MV-4-11 (cell line): ENCODE results near the gene ATXN1.

Experiments
- DNase-seq: peaks from one replicate; lab custom pipeline; 2025; lab: John Stamatoyannopoulos, UW

The ATXN1 gene

DNA sequence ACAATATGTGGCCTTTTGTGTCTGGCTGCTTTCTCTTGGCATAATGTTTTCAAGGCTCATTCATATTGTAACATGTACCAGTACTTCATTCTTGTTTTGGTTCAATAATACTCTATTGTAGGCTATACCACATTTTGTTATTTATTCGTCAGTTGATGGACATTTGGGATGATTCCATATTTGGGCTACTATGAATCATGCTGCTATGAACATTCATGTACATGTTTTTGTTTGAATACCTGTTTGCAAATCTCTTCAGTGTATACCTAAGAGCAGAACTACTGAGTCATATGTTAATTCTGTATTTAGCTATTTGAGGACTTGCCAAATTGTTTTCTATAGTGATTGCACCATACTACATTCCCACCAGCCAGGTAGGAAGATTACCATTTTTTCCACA is 263.0 kb downstream of the ATXN1 start:
- DNase-seq = no peak

GRCh38 chr6:16496991-16497801 is 264.1 kb downstream of the ATXN1 start:
- no peak for DNase-seq

DNA sequence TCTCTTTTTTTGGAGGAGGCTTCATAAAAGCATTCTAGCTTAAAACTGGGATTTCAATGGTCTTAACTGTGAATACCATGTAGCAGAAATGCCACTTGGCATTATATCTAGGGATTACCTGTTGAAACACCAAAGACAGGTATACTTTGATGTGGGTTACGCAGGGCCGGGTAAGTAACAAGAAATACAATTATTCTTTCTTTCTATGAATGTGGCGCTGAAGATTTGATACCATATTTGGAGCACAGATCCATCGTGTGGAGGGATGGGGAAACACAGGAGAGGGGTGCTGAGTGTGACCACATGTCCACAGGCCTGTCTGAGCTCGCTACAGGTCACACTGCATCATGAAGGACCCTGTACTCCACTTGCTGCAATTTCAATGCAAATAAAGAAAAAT is 265.1 kb downstream of the ATXN1 start:
- no peak for DNase-seq

DNA sequence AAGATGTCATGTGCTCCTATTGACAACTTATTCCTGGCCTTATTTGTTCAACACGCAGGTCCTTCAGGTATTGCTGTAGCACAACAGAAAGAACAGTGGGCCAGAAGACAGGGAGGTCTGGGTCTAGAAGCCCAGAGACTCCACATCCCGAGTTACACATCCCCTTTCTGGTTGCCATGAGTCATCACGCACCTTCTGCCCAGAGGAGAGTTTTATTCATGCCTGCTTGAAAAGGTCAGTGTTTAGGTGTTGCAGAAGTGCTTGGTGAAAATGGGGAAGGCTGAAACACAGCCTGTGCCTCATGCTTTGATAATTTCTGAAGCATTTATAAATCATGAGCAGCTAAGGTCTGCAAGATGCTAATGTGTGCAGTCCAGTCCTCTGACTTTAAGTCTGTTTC is 266.5 kb downstream of the ATXN1 start:
- DNase-seq = peak; percentile 50

DNA sequence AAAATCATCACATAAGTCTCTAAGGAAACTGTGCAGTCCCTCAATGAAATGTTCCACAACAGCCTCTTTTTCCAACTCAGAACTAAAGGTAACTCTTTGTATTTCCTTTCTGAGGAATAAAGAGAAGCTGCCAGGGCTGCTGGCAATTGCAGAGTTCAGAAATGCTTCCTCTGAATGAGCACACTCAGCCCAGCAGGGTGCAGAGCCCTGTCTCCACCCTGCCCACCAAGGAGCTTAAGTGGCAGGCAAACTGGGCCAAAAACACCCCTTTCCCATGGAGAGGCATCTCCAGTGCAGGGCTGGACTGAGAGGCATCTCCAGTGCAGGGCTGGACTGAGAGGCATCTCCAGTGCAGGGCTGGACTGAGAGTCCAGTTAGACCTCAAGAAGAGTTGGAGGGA is 267.5 kb downstream of the ATXN1 start:
- DNase-seq = no peak

DNA sequence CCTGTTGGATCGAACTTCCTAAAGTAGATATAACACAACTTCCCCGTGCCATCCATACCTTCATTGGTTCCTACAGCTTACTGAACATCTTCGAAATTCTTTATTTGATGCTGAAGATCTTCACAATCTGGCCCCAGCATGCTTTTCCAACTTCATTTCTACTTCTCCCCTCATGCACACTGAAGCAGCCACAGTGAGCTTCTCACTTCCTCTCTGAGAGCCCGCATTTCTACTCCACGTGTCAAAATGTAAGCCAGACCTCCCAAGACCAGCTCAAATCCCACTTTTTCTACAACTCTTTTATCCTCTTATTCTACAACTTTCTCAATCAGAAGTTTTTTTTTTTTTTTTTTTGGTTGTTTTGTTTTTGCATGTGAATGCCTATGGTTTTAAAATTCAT is 268.1 kb downstream of the ATXN1 start:
- peak; percentile 70 for DNase-seq

DNA sequence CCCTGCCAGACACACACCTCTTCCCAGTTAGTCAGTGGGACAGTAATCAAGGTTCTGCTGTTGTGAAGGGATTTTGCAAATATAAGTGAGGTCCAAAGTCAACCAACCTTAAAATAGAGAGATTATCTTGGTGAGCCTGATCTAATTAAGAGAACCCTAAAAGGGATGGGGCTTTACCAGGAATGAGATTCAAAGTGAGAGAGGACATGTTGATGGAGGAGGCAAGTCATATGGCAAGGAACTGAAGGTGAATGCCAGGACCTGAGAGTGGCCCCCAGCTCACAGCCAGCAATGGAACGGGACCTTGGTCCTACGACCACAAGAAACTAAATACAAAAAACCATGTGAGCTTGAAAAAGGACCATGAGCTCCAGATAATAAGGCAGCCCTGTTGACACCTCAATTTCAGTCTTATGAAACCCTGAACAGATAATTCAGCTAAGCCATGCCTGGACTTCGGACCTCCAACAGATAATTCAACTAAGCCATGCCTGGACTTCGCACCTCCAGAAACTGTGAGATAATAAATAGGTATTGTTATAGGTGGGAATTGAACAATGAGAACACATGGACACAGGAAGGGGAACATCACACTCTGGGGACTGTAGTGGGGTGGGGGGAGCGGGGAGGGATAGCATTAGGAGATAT is 269.5 kb downstream of the ATXN1 start:
- DNase-seq = no peak

DNA sequence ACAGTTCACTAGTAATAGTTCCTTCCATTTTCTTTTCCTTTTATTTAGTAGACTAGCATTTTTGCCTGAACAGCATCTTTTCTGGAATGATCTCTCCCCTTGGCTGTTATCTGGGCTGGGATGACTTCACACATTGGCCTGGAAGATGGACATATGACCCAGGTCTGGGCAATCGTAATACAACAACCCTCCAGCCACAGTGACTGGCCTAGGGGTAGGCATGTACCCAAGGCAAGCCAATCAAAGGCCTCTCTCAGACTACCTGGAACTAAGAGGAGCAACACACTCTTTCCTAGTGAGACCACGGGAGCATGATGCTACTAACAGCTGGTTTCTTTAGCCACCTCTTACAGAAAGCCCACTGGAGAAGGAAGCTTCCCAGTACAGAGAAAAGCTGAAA is 270.6 kb downstream of the ATXN1 start:
- no peak for DNase-seq

GRCh38 chr6:16488813-16489212 is 272.4 kb downstream of the ATXN1 start:
- DNase-seq = no peak

DNA sequence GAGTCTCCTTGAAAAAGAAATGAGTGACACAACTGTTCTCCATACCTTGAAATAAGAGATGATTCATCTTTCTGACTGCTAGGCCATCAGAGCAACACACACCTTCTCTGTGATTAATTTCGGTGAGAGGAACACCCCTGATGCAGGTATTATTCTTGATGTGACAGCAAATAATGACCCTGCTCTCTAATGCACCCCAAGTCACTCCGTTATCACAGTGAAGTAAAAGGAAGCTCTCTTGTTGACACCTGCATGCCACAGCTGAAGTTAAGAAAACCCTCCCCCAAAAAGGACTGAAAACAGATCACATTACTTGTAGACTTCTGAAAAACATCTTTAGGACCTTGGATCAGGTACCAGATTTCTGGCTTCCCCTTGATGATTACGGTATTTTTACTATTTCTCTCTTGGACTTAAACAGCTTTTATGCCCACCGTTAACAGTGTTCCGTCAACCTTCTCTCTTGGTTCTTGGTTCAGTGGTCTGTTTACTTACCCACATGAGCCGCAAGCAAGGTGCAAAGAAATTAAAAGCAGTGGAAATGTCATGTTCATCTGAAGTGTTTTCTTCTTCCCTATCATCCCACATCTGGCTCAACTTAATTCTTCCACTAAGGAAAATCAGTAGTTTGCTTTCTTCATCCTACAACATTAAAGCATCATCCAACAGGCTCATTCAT is 273.1 kb downstream of the ATXN1 start:
- DNase-seq = no peak

DNA sequence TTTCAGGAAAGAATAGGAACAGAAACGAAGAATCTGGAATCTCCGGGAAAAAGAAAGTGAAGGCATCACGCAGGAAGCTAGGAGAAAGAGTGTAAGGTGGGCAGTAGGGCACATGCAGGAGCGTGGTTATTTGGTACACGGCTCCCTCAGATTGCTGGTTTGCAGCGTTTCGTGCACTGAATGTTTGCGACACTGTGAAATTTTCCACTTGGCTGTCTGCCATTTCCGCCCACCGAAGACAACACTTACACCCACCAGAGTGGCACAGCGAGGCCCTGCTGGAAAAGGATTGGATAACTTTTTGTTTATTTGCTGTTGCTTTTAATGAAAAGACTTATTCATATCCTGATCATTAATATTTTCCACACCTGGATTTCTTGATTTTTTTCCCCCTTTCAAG is 274.6 kb downstream of the ATXN1 start:
- no peak for DNase-seq

GRCh38 chr6:16483315-16483875 is 277.9 kb downstream of the ATXN1 start:
- no peak for DNase-seq

DNA sequence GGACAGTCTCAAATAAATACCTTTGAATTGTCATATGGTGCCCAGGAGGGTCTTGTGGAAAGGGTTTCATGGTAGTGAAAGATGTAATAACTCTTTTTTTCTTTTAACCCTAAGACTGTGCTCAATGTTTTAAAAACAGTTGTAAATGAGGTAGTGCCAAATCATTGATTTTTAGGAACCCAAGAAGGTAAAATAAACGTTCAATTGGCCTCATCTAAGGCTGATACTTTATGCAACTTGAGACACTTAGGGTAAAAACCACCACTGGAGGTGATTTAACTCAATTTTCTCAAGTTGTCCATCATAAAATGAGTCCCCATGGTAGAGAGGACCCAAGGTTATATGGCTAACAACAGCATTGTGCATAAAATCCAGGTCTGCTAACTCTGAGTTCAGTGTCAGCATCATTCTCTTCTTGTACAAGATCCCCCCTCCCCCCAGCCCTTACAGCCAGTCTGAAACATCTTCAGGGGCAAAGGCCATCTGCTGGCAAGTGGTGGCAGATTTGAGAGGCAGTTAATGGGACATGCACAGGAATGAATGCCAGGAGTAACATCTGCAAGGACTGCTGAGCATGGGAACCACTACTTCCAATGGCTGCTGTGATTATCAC is 278.5 kb downstream of the ATXN1 start:
- no peak for DNase-seq

DNA sequence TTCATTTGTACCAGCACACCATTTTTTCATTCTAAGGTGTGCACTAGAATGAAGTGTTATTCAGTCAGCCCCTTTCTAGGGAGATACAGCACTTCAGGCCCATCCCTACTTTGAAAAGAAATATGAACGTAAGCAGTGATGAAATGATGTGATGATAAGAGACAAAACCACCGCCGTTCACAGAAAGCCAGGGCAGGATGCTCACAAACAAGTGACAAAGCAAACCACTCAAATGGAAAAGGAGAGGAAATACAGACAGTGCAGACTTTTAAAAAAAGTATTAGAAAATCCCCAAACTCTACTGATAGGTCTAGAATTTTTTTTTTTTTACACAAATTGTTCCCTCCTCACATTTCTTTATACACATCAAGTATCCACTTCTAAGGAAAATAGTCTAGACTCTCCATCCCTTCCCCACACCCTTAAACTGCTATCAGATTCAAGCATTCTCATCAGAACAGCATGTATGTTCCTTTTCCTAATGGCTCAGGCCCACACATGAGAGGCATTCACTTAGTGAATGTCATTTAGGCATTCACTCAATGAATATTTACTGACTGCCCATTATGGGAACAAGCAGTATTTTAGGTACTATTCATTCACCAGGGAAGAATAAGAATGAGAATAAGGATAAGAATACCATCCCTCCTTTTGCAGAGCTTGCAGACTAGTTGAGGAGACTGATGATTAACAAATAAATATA is 279.4 kb downstream of the ATXN1 start:
- no peak for DNase-seq

DNA sequence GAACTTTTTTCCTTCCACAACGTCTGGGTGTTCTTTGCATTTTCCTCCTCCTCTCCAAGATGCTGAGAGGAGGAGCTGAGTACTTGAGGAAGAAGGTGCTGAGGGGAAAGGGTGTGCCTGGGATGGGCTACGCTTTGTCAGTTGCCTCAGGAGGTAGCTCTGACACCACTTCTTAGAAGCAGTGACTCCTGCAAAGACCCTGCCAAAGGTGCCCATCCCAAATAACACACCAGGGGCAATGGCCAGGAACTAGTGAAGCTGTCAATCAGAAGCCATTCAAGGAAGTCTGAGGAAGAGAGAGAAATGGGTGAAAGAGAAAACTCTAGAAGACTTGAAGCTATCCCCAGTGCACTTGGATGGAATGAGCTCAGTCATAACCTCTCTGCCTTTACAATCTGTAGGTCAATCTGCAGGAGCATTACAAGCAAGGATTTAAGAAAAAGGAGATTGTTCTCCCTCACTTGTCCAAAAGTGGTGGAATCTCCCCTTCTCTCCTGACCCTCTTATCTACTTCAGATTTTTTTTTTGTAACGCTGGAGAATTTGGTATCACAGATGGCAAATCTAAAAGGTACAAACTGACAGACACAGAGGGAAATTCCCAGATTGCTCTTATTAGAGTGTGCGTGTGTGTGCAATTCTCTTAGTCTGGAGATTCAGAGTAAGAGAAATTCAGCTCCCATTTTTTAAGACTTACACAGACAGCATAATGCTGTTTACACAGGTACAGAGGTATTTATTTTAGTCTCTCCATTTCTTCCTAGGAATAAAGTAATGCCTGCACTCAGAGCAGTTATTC is 280.3 kb downstream of the ATXN1 start:
- no peak for DNase-seq

- no peak for DNase-seq
Observed at GRCh38 chr6:16477367-16478149, 283.7 kb downstream of the ATXN1 start.

DNA sequence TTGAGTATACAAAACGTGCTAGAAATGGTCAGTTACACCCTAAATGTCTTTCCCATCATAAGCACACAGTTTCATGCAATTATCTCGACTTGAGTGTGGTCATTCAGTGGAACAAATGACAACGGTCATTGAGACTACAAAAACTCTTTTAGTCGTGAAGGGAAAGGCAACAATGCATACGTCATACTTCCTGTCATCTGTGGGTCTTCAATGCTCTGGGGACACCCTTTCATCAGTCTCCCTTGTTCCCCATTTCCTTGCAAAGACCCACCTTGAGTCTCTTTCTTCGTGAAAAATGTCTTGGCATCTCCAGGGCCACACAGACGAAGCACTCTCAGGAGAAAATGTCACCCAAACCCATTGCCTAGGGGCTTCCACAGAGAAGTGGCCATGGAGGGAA is 284.4 kb downstream of the ATXN1 start:
- DNase-seq = no peak

- no peak for DNase-seq
Observed at GRCh38 chr6:16475494-16475781, 285.8 kb downstream of the ATXN1 start.

DNA sequence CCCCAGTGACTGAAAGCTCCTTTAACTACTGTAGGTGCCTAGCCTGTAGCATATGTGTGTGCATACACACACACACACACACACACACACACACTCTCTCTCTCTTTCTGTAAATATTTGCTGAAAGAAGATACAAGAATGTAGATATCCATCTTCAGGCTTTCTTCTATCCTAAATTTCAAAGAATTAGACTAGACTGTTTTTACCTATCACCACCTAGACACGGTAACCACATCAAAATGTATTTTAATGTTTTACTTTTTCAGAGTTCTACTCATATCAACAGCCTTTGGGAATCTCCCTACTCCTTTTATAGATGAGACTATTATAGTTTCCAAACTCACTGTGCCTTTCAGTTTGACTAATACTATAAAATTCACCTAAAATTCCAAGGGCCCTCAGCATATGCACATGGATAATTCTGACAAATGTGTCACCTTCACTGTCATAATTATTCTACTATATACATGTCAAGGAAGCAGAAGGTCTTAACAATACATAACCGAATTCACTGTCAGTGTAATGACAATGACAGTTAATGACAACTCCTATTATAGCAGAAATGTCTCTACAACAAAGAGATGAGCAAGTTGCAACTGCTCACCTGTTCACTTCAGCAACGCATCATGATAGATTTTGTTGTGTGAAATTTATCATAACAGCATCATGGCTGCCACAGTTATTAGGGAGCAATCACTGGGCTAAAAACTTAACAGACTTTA is 286.3 kb downstream of the ATXN1 start:
- no peak for DNase-seq
